ENCODE measurements around the gene KRT28.

DNA sequence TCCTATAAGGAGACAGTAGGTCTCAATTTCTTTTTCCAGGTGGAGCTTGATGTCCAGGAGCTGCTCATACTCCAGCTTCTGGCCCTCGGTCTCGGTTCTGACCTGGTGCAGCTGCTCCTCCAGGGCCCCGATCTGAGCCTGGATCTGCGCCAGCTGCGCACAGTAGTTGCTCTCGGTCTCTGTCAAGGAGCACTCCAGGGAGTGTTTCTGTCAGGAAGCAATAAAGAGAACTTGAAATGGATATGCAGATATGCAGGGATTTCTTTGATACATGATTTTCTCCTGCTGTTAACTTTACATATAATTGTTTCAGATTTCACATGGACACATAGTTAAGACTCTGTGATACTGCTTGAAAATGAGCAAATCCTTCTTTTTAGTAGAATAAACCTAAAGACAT is 49.4 kb downstream of the KRT28 start:
- TF ChIP-seq, protein P1, sequence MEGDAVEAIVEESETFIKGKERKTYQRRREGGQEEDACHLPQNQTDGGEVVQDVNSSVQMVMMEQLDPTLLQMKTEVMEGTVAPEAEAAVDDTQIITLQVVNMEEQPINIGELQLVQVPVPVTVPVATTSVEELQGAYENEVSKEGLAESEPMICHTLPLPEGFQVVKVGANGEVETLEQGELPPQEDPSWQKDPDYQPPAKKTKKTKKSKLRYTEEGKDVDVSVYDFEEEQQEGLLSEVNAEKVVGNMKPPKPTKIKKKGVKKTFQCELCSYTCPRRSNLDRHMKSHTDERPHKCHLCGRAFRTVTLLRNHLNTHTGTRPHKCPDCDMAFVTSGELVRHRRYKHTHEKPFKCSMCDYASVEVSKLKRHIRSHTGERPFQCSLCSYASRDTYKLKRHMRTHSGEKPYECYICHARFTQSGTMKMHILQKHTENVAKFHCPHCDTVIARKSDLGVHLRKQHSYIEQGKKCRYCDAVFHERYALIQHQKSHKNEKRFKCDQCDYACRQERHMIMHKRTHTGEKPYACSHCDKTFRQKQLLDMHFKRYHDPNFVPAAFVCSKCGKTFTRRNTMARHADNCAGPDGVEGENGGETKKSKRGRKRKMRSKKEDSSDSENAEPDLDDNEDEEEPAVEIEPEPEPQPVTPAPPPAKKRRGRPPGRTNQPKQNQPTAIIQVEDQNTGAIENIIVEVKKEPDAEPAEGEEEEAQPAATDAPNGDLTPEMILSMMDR (IDR thresholded peaks at IDR 0.05; ENCODE audit: poor library complexity) = no peak
- no peak for TF ChIP-seq EZH2phosphoT487 (IDR thresholded peaks at IDR 0.05; ENCODE audit: low read depth, severe bottlenecking, unreplicated experiment)

Data from hepatocyte (in vitro differentiated cells).